ENCODE results near the gene PLEKHG4B. TPM values are rescaled to one million over a fixed set of nuclear protein-coding genes. Genes with fewer than 3 reads are reported as not detected.

PLEKHG4B gene
- total RNA-seq, 1 experiment from 2014 or later, result 0.02 TPM

GRCh38 chr5:153256-153655, 61.3 kb downstream of the PLEKHG4B start:
- no TSS peak for BruUV-seq (replicated peaks)
- Histone ChIP-seq H3K36me3 (ENCODE audit: control insufficient read depth in 1 of 2, insufficient read depth in 2 of 2, low read length in 2 of 2) (no peaks in the 10 kb centered on the region), H4K20me1 (ENCODE audit: insufficient read depth) (no peaks in the 10 kb centered on the region), H3K9ac (ENCODE audit: low read length) (no peak overlapping the region), H3K27me3 (ENCODE audit: insufficient read depth, low read length) (no peaks in the 10 kb centered on the region), H3K27ac (ENCODE audit: low read depth, low read length) (no peak overlapping the region), H3K4me3 (replicated peaks in 1 of 2; ENCODE audit: low read depth in 1 of 2, low read length in 2 of 2) (no peak overlapping the region), H3K4me2 (ENCODE audit: low read length) (no peak overlapping the region), H3K4me1 (ENCODE audit: control insufficient read depth in 1 of 2, insufficient read depth in 2 of 2, low read length in 2 of 2) (no peaks in the 10 kb centered on the region), H3K79me2 (ENCODE audit: insufficient read depth, low read length) (no peaks in the 10 kb centered on the region), H2AFZ (ENCODE audit: low read depth, low read length, poor library complexity, severe bottlenecking) (no peak overlapping the region), H3K9me2 (ENCODE audit: insufficient read depth) (no peaks in the 10 kb centered on the region), H3K9me3 (ENCODE audit: control insufficient read depth in 1 of 2, insufficient read depth in 1 of 2, low read depth in 1 of 2, low read length in 2 of 2) (0 out of 4 replicates have a peak, but pooled peaks cover 0 to 2% of the 10 kb centered on the region in 2 experiments)
- DNase-seq (ENCODE audit: low read depth, low spot score) (no peak), ATAC-seq (no peak)
- POLR2A ChIA-PET, result no interaction called here
- intact Hi-C loops (cut with micrococcal nuclease), result no loop called here
- RAD21 ChIA-PET (ENCODE audit: low non-redundant PET in 1 of 2, low total read pairs in 2 of 2, uncharacterized antibody in 2 of 2, unreplicated experiment in 2 of 2), result no interaction called here
- CTCF ChIA-PET, result no interaction called here
- TF ChIP-seq FOSL1 (IDR thresholded peaks at IDR 0.05; ENCODE audit: low read depth) (no peak), EZH2phosphoT487 (IDR thresholded peaks at IDR 0.05; ENCODE audit: borderline replicate concordance) (no peak), ZFX (IDR thresholded peaks at IDR 0.05) (no peak), ELF1 (IDR thresholded peaks at IDR 0.05; ENCODE audit: borderline replicate concordance, low read depth) (no peak)

- intact Hi-C loops (cut with micrococcal nuclease), result no loop called here
- H3K27me3 ChIP-seq (ENCODE audit: insufficient read depth, low read length), result no peaks in the 10 kb centered on the region
- H3K9me3 ChIP-seq (ENCODE audit: control insufficient read depth in 1 of 2, insufficient read depth in 1 of 2, low read depth in 1 of 2, low read length in 2 of 2), result no peaks in the 10 kb centered on the region
- H3K4me2 ChIP-seq (ENCODE audit: low read length), result no peak overlapping the region
- RAD21 ChIA-PET (ENCODE audit: low non-redundant PET in 1 of 2, low total read pairs in 2 of 2, uncharacterized antibody in 2 of 2, unreplicated experiment in 2 of 2), result no interaction called here
- TF ChIP-seq SRF (IDR thresholded peaks at IDR 0.05; ENCODE audit: low read depth), result no peak
- TF ChIP-seq EZH2phosphoT487 (IDR thresholded peaks at IDR 0.05; ENCODE audit: borderline replicate concordance), result no peak
- TF ChIP-seq ZFX (IDR thresholded peaks at IDR 0.05), result no peak
- TF ChIP-seq SIN3A (IDR thresholded peaks at IDR 0.05; ENCODE audit: low read depth), result no peak
- no peak for TF ChIP-seq EZH2 (IDR thresholded peaks at IDR 0.05)
- TF ChIP-seq POLR2AphosphoS5 (IDR thresholded peaks at IDR 0.05; ENCODE audit: low read depth, low read length), result no peak
- H3K36me3 ChIP-seq (ENCODE audit: control insufficient read depth in 1 of 2, insufficient read depth in 2 of 2, low read length in 2 of 2), result no peaks in the 10 kb centered on the region
- H3K27ac ChIP-seq (ENCODE audit: low read depth, low read length), result no peak overlapping the region
- no peak overlapping the region for H2AFZ ChIP-seq (ENCODE audit: low read depth, low read length, poor library complexity, severe bottlenecking)
- H3K9ac ChIP-seq (ENCODE audit: low read length), result no peak overlapping the region
- H3K9me2 ChIP-seq (ENCODE audit: insufficient read depth), result no peaks in the 10 kb centered on the region
- H3K4me1 ChIP-seq (ENCODE audit: control insufficient read depth in 1 of 2, insufficient read depth in 2 of 2, low read length in 2 of 2), result no peaks in the 10 kb centered on the region
- no peak overlapping the region for H3K4me3 ChIP-seq (replicated peaks in 1 of 2; ENCODE audit: low read depth in 1 of 2, low read length in 2 of 2)
- DNase-seq (ENCODE audit: low read depth, low spot score), result no peak
- H4K20me1 ChIP-seq (ENCODE audit: insufficient read depth), result no peaks in the 10 kb centered on the region
- H3K79me2 ChIP-seq (ENCODE audit: insufficient read depth, low read length), result no peaks in the 10 kb centered on the region
- POLR2A ChIA-PET, result no interaction called here
- ATAC-seq, result no peak
- CTCF ChIA-PET, result no interaction called here
- BruUV-seq (replicated peaks), result no TSS peak
These were observed 62.3 kb downstream of the PLEKHG4B start for GRCh38 chr5:154236-154635.

All from HCT116 (cell line).